ENCODE results near the gene GDPD4. TPM values are rescaled to one million over a fixed set of nuclear protein-coding genes. Genes with fewer than 3 reads are reported as not detected.

Gene GDPD4
- total RNA-seq, 2 donors from 2014 or later, result not detected

GRCh38 chr11:77200351-77201268 lies 100.9 kb downstream of the GDPD4 start:
- no peaks in the 10 kb centered on the region for H3K36me3 ChIP-seq (ENCODE audit: control insufficient read depth, insufficient read depth, low read length)
- TF ChIP-seq CTCF (conservative IDR thresholded peaks at IDR 0.05), result no peak
- no peaks in the 10 kb centered on the region for H3K9me3 ChIP-seq (ENCODE audit: control insufficient read depth, low read length)
- H3K9ac ChIP-seq (ENCODE audit: extremely low read depth, low read length, poor library complexity, severe bottlenecking), result no peak overlapping the region
- Mint-ChIP-seq H3K36me3 (ENCODE audit: low read depth) (no peaks in the 10 kb centered on the region), H3K4me3 (no peak overlapping the region), H3K4me1 (peaks cover 1% of the 10 kb centered on the region), H3K27ac (no peak overlapping the region), H3K27me3 (ENCODE audit: insufficient read depth) (no peaks in the 10 kb centered on the region), H3K9me3 (no peaks in the 10 kb centered on the region)
- DNase-seq, result no peak
- WGBS, 2 experiments (ENCODE audit: insufficient coverage in 1 of 2, insufficient read length in 1 of 2), result 90 to 95% methylated on average over 7 to 12 of the region's 12 CpGs
- H3K4me3 ChIP-seq (ENCODE audit: low read length), result no peak overlapping the region
- H3K4me1 ChIP-seq (ENCODE audit: control insufficient read depth, insufficient read depth, low read length), result no peaks in the 10 kb centered on the region
- no peaks in the 10 kb centered on the region for H3K27me3 ChIP-seq (ENCODE audit: control insufficient read depth, insufficient read depth, low read length, poor library complexity, severe bottlenecking)
- H3K27ac ChIP-seq (ENCODE audit: low read depth, low read length), result no peak overlapping the region

- WGBS, 2 experiments (ENCODE audit: insufficient coverage in 1 of 2, insufficient read length in 1 of 2), result 89 to 92% methylated on average over 5 to 13 of the region's 13 CpGs
- no peaks in the 10 kb centered on the region for H3K9me3 Mint-ChIP-seq
- H3K27me3 ChIP-seq (ENCODE audit: control insufficient read depth, insufficient read depth, low read length, poor library complexity, severe bottlenecking), result no peaks in the 10 kb centered on the region
- no peak overlapping the region for H3K4me3 ChIP-seq (ENCODE audit: low read length)
- DNase-seq, result no peak
- no peak overlapping the region for H3K27ac ChIP-seq (ENCODE audit: low read depth, low read length)
- H3K27me3 Mint-ChIP-seq (ENCODE audit: insufficient read depth), result no peaks in the 10 kb centered on the region
- no peak overlapping the region for H3K4me3 Mint-ChIP-seq
- H3K36me3 ChIP-seq (ENCODE audit: control insufficient read depth, insufficient read depth, low read length), result no peaks in the 10 kb centered on the region
- H3K9me3 ChIP-seq (ENCODE audit: control insufficient read depth, low read length), result no peaks in the 10 kb centered on the region
- H3K36me3 Mint-ChIP-seq (ENCODE audit: low read depth), result no peaks in the 10 kb centered on the region
- H3K27ac Mint-ChIP-seq, result no peak overlapping the region
- TF ChIP-seq CTCF (conservative IDR thresholded peaks at IDR 0.05), result no peak
- no peaks in the 10 kb centered on the region for H3K4me1 ChIP-seq (ENCODE audit: control insufficient read depth, insufficient read depth, low read length)
- peaks cover 1% of the 10 kb centered on the region for H3K4me1 Mint-ChIP-seq
- H3K9ac ChIP-seq (ENCODE audit: extremely low read depth, low read length, poor library complexity, severe bottlenecking), result no peak overlapping the region
Observed at GRCh38 chr11:77199137-77199745, 102.2 kb downstream of the GDPD4 start.

- 84 to 90% methylated on average over 9 to 11 of the region's 11 CpGs for WGBS, 2 experiments (ENCODE audit: insufficient coverage in 1 of 2, insufficient read length in 1 of 2)
- no peak overlapping the region for H3K27ac Mint-ChIP-seq
- no peaks in the 10 kb centered on the region for H3K36me3 ChIP-seq (ENCODE audit: control insufficient read depth, insufficient read depth, low read length)
Observed at GRCh38 chr11:77198440-77198849, 103.0 kb downstream of the GDPD4 start.

More at GRCh38 chr11:77198440-77198849, 103.0 kb downstream of the GDPD4 start:
- H3K4me3 ChIP-seq (ENCODE audit: low read length), result no peak overlapping the region
- DNase-seq, result peak; percentile 92
- H3K9me3 Mint-ChIP-seq, result no peaks in the 10 kb centered on the region
- H3K36me3 Mint-ChIP-seq (ENCODE audit: low read depth), result no peaks in the 10 kb centered on the region
- H3K4me1 Mint-ChIP-seq, result peaks cover 1% of the 10 kb centered on the region
- peak; percentile 75 for TF ChIP-seq CTCF (conservative IDR thresholded peaks at IDR 0.05)
- no peaks in the 10 kb centered on the region for H3K27me3 Mint-ChIP-seq (ENCODE audit: insufficient read depth)
- H3K9ac ChIP-seq (ENCODE audit: extremely low read depth, low read length, poor library complexity, severe bottlenecking), result no peak overlapping the region
- H3K4me3 Mint-ChIP-seq, result no peak overlapping the region
- H3K9me3 ChIP-seq (ENCODE audit: control insufficient read depth, low read length), result no peaks in the 10 kb centered on the region
- H3K4me1 ChIP-seq (ENCODE audit: control insufficient read depth, insufficient read depth, low read length), result no peaks in the 10 kb centered on the region
- no peak overlapping the region for H3K27ac ChIP-seq (ENCODE audit: low read depth, low read length)
- H3K27me3 ChIP-seq (ENCODE audit: control insufficient read depth, insufficient read depth, low read length, poor library complexity, severe bottlenecking), result no peaks in the 10 kb centered on the region
